LNCAP (cell line): ENCODE data around the gene CHD6.

Experiments used
- TF ChIP-seq, protein P1 (sequence below): fragments of 450-650 bp; IDR thresholded peaks from 2 replicates; pipeline ENCODE4 v1.5.1; 2017; ENCODE audit warnings: mild to moderate bottlenecking

Gene CHD6

DNA sequence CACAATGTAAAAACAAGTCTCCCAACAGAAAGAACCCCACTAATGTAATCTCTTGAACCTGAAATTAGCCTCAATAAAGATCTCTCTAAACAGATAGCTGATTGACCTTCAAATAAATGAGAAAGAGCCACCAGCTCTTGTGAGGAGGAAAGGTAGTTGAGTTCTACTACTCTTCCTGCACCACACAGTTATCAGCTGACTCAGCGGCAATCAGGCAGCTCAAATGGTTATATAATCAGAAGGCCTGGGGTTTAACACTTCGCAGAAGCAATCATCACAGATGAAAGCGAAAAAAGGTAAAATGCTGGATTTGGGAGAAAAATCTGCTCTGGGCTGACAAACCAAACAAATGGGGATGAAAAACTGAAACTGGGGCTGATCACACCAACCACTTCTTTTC lies 91.8 kb downstream of the CHD6 start:
- TF ChIP-seq, protein P1, sequence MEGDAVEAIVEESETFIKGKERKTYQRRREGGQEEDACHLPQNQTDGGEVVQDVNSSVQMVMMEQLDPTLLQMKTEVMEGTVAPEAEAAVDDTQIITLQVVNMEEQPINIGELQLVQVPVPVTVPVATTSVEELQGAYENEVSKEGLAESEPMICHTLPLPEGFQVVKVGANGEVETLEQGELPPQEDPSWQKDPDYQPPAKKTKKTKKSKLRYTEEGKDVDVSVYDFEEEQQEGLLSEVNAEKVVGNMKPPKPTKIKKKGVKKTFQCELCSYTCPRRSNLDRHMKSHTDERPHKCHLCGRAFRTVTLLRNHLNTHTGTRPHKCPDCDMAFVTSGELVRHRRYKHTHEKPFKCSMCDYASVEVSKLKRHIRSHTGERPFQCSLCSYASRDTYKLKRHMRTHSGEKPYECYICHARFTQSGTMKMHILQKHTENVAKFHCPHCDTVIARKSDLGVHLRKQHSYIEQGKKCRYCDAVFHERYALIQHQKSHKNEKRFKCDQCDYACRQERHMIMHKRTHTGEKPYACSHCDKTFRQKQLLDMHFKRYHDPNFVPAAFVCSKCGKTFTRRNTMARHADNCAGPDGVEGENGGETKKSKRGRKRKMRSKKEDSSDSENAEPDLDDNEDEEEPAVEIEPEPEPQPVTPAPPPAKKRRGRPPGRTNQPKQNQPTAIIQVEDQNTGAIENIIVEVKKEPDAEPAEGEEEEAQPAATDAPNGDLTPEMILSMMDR, result no peak

DNA sequence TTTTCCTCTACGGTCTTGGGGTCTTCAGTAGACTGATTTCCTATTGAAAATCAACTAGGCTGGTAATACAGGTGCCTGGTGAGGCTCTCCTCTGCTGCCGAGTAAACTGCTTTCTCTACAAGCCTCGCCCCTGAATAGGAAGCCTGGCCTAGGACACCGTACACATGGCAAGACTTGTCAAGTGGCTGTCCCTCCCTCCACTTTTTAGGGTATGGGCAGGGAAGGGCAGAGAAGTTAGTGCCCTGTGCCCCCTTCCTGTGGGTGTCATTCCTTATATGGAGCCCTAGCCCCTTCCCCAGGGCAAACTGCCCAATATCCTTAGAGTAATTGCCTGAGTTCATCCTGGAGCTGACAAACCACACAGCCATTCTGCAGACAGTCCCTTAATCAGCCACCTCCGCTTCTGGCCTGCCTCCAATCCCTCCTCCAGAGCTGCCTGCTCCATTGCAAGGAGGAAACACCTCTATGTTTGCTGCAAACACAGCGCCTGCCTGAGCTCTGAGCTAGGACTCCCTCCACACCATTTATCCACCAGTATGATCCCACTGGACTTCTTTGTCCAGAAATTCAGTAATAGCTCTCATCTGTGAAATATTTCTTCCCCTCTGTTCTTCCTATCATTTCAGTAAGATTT lies 93.1 kb downstream of the CHD6 start:
- TF ChIP-seq, protein P1, result no peak

GRCh38 chr20:41523857-41524256 lies 94.3 kb downstream of the CHD6 start:
- TF ChIP-seq, protein P1, result no peak

DNA sequence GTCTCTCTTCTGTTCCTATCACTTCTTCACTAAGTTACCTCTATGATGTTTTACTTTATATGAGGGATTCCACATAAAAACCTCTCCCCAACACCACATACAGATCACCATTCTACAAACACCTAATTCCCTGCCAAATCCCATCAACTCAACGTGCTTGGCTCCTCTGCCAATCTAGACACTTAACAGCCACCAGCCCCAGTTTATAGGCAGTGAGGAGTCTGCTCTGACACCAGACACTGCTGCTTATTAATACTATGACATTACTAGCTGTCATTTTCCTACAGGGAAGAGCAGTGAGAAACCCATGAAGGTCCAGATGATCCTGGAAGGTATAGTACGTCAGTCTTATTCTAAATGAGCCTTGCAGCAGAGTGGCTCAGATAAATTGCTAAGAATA lies 104.3 kb downstream of the CHD6 start:
- TF ChIP-seq, protein P1, result no peak

- TF ChIP-seq, protein P1, result no peak
These were observed 105.6 kb downstream of the CHD6 start for GRCh38 chr20:41512624-41513023.

DNA sequence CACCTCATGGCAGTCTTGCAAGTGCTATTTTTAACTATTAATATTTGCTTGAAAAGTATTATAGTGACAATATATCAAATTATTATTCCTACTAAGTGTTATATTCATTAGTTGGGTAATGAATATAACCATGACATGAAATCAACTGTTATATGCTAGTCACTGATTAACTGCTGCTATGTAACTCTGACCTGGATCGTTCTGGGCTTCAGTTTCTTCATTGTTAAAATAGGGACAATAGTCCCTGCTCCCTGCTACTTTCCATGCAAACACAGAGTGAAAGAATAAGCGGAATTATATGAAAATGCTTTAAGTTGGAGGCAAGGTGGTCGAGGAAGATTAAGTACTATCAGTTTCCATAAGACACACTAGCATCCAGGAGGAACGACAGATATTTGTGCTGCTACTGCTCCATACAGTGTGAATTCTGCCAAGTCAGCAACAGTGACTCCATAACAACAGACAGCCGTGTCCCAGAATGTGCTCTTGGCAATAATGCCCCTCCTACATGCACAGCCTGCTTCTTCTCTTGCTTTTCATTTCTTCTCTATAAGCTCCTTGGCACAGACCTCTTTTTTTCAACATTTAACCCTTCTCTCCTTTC lies 107.2 kb downstream of the CHD6 start:
- TF ChIP-seq, protein P1, result no peak

DNA sequence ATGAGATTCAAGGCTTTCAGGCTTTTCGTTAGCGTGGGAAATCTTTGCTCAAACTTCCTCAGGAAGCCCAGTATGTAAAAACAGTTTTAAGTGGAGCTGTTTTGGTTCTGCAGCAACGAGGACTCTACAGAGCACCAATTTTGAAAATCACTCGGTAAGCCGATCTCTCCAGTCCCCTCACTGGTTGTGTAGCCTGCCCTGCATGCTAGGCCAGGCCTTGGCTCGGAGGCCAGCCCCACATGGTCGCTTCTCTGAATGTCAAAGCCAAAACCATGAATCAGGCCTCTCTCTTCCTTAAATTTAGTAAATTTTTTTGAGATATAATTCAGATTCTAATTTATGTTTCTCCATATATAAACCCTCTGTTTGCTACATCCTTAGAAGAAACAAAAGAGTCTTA lies 108.0 kb downstream of the CHD6 start:
- TF ChIP-seq, protein P1, result no peak
